Endothelial cell of umbilical vein (primary cell): ENCODE results near the gene BPI. TPM values are rescaled to one million over a fixed set of nuclear protein-coding genes. Genes with fewer than 3 reads are reported as not detected.
"Not testable (repeated sequence)": the region's sequence is repeated elsewhere in the genome, so short reads cannot be mapped to it uniquely, and the experiment has no call there.

ENCODE experiments used
- BruUV-seq: library from RNA; stranded (reverse); fragments of 400-500 nt; replicated peaks from 2 replicates; lab custom pipeline; 2021; lab: Mats Ljungman, UMichigan
- CTCF ChIA-PET: fragments of 300-600, 350-600 bp; sonication (Branson Sonifier 250); formaldehyde crosslinking; loops from one replicate; lab custom pipeline; 2021; ENCODE audit warnings: antibody characterized with exemption, inconsistent platforms; lab: Charles Lee
- POLR2A ChIA-PET: fragments of 300-600, 350-600 bp; sonication (Branson Sonifier 250); formaldehyde crosslinking; loops from one replicate; lab custom pipeline; 2021; ENCODE audit warnings: antibody characterized with exemption, inconsistent platforms; lab: Charles Lee
- DNase-seq: peaks from one replicate; pipeline ENCODE4 v3.0.0-alpha.2; 2011; ENCODE audit warnings: low read depth, low spot score
- FAIRE-seq: peaks from 2 replicates; lab custom pipeline; 2011; peaks lifted over from hg19 to GRCh38; lab: Jason Lieb, UNC
- H2AFZ ChIP-seq: 2 replicates; pipeline ENCODE4 v1.6.0; 2012; ENCODE audit warnings: low read depth, low read length, control low read depth, inconsistent platforms
- H3K27ac ChIP-seq: 2 replicates; pipeline ENCODE4 v1.5.1; 2011; ENCODE audit warnings: low read depth, mild to moderate bottlenecking, control low read depth, low read length, moderate library complexity; ENCODE audit not compliant: insufficient read depth
- H3K27me3 ChIP-seq, 2 experiments: 2 replicates each; pipeline versions ENCODE4 v1.6.0 to v1.6.1; 2011; ENCODE audit warnings: low read length in 2 of 2, mixed read lengths in 1 of 2; ENCODE audit not compliant: control insufficient read depth in 2 of 2, insufficient read depth in 2 of 2
- H3K36me3 ChIP-seq, 2 experiments: 2 replicates in 1 of 2; 3 replicates in 1 of 2; pipeline ENCODE4 v1.5.1; 2011; ENCODE audit warnings: low read length in 2 of 2, mild to moderate bottlenecking in 1 of 2, moderate library complexity in 1 of 2; ENCODE audit not compliant: control insufficient read depth in 2 of 2, insufficient read depth in 2 of 2; ENCODE audit errors: extremely low read depth in 1 of 2
- H3K4me1 ChIP-seq: 3 replicates; pipeline ENCODE4 v1.5.1; 2011; ENCODE audit warnings: mild to moderate bottlenecking, low read length; ENCODE audit not compliant: control insufficient read depth, insufficient read depth; ENCODE audit errors: extremely low read depth
- H3K4me2 ChIP-seq: 2 replicates; pipeline ENCODE4 v1.6.1; 2011; ENCODE audit warnings: low read length, control low read depth, mixed read lengths; ENCODE audit not compliant: insufficient read depth
- H3K4me3 ChIP-seq, 3 experiments: fragments of 200-600 bp in 1 of 3; sonication (generic), shearing (Covaris generic) in 1 of 3; replicated peaks in 1 of 3; 2 replicates each; pipeline ENCODE4 v1.5.1; 2011 to 2016; ENCODE audit warnings: control low read depth in 3 of 3, low read length in 3 of 3, mild to moderate bottlenecking in 2 of 3, inconsistent platforms in 1 of 3, low read depth in 1 of 3, moderate library complexity in 1 of 3; ENCODE audit not compliant: insufficient read depth in 1 of 3
- H3K79me2 ChIP-seq: 2 replicates; pipeline ENCODE4 v1.6.0; 2012; ENCODE audit warnings: low read length, inconsistent platforms; ENCODE audit not compliant: control insufficient read depth, insufficient read depth
- H3K9ac ChIP-seq: replicated peaks from 2 replicates; pipeline ENCODE3; 2011; ENCODE audit warnings: low read length, control low read depth; ENCODE audit not compliant: insufficient read depth; ENCODE audit errors: extremely low read depth
- H3K9me1 ChIP-seq: replicated peaks from 3 replicates; pipeline ENCODE4 v1.6.0; 2011; ENCODE audit warnings: mild to moderate bottlenecking, low read length; ENCODE audit not compliant: control insufficient read depth, insufficient read depth; ENCODE audit errors: extremely low read depth
- H3K9me3 ChIP-seq: replicated peaks from 2 replicates; pipeline ENCODE4 v1.5.1; 2012; ENCODE audit warnings: low read length, inconsistent platforms; ENCODE audit not compliant: control insufficient read depth, insufficient read depth
- H4K20me1 ChIP-seq: replicated peaks from 2 replicates; pipeline ENCODE3; 2011; ENCODE audit warnings: mild to moderate bottlenecking, low read length; ENCODE audit not compliant: control insufficient read depth, insufficient read depth; ENCODE audit errors: extremely low read depth
- EZH2 ChIP-seq: IDR thresholded peaks from 2 replicates; pipeline ENCODE4 v1.6.1; 2012; ENCODE audit warnings: borderline replicate concordance, low read depth, mild to moderate bottlenecking, moderate library complexity, low read length, inconsistent platforms; ENCODE audit not compliant: severe bottlenecking
- FOS ChIP-seq: IDR thresholded peaks from 2 replicates; pipeline ENCODE4 v1.6.1; 2011; ENCODE audit warnings: mild to moderate bottlenecking, low read length, moderate library complexity, borderline replicate concordance; ENCODE audit not compliant: insufficient read depth
- GATA2 ChIP-seq: IDR thresholded peaks from 2 replicates; pipeline ENCODE4 v1.7.0; 2011; ENCODE audit warnings: low read depth, mild to moderate bottlenecking, moderate library complexity, mixed read lengths, low read length; ENCODE audit not compliant: insufficient read length, insufficient read depth
- JUN ChIP-seq: IDR thresholded peaks from 2 replicates; pipeline ENCODE4 v1.6.1; 2011; ENCODE audit warnings: borderline replicate concordance, low read depth; ENCODE audit not compliant: insufficient read length, insufficient read depth
- MYC ChIP-seq: IDR thresholded peaks from one replicate; pipeline ENCODE4 v1.6.1; 2011; ENCODE audit warnings: mild to moderate bottlenecking, low read depth, low read length
- POLR2A ChIP-seq: IDR thresholded peaks from 2 replicates; pipeline ENCODE4 v1.6.1; 2012; ENCODE audit warnings: low read depth, mild to moderate bottlenecking, control low read depth, low read length
- POLR2AphosphoS5 ChIP-seq: IDR thresholded peaks from 2 replicates; pipeline ENCODE4 v1.6.1; 2012; ENCODE audit warnings: low read depth, mild to moderate bottlenecking, control low read depth, low read length, moderate library complexity; ENCODE audit not compliant: insufficient read depth
- dilution Hi-C: fragments of 300-500 bp; cut with MboI; formaldehyde crosslinking; loops from one replicate; pipeline ENCODE4 v1.15.0; 2019; ENCODE audit warnings: low sequenced_read_pairs; ENCODE audit not compliant: extremely low pct_ligation_motif_present
- intact Hi-C: fragments of 100-400 bp; cut with micrococcal nuclease; formaldehyde crosslinking; loops from one replicate; pipeline ENCODE4 v1.10.0; 2022
- polyA plus RNA-seq, 4 experiments: library from polyadenylated mRNA; depleted of rRNA in 3 of 4; stranded (reverse) in 3 of 4; unstranded in 1 of 4; fragments of >200 nt; gene quantifications; 2 replicates each; pipeline versions ENCODE4 v1.2.1 to v1.2.3, GENCODE V29; 2011 to 2012; ENCODE audit warnings: missing spikeins in 1 of 4
- total RNA-seq: library from RNA; stranded (reverse); gene quantifications from 2 replicates; pipeline ENCODE4 v1.2.3, GENCODE V29; 2021
- TF ChIP-seq, protein P1 (sequence below): IDR thresholded peaks from 2 replicates; pipeline ENCODE4 v1.6.1; 2011; ENCODE audit not compliant: insufficient read depth, insufficient read length
- TF ChIP-seq, protein P2 (sequence below), 2 donors: IDR thresholded peaks; 1 replicate in 1 of 2; 2 replicates in 1 of 2; pipeline ENCODE4 v1.5.1; 2011; ENCODE audit warnings: low read length in 2 of 2, mild to moderate bottlenecking in 2 of 2, moderate library complexity in 2 of 2, control low read depth in 1 of 2, inconsistent platforms in 1 of 2, low read depth in 1 of 2; ENCODE audit not compliant: insufficient read depth in 1 of 2; ENCODE audit errors: extremely low read depth in 1 of 2

The BPI gene
- total and polyA plus RNA-seq, 2 donors (not counting 3 experiments of a cell fraction or from before 2014, with no cell fraction given): not detected

DNA sequence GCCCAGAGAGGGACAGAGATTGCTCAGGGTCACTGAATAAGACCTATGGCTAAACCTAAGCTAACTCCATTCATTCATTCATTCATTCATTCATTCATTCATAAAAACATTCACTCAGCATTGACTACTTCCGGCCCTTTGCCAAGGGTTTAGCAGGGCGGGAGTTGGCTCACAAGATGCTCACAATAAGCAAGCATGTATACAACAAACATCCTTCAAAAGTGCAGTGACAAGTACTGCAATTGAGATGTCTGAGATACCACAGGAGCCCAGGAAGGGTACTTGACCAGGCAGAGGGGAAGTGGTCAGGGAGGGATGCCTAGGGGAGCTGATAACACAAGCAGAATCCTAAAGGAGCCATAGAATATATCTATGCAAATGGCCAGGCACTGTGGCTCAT, 25.2 kb upstream of the BPI start:
- FAIRE-seq: no peak
- dilution Hi-C loops: no loop called here
- H3K9me1 ChIP-seq: no peaks in the 10 kb centered on the region
- peaks cover 16% of the 10 kb centered on the region for H3K4me1 ChIP-seq
- H3K27me3 ChIP-seq: no peaks in the 10 kb centered on the region
- BruUV-seq: no TSS peak
- no peaks in the 10 kb centered on the region for H3K9me3 ChIP-seq
- CTCF ChIA-PET: interaction anchor here (0.7 to 2.9 kb wide), 3 partner anchors 13 to 49 kb away, joined by 3 to 9 read pairs (median 3); no protein-coding TSS in a partner anchor
- H2AFZ ChIP-seq: no peak overlapping the region
- DNase-seq: no peak
- H3K9ac ChIP-seq: no peak overlapping the region
- POLR2A ChIA-PET: no interaction called here
- intact Hi-C loops: loop anchor here (5.0 kb wide), 1 partner anchor 111 kb away; the partner anchor contains the start of gene TGM2
- TF ChIP-seq, protein P1, sequence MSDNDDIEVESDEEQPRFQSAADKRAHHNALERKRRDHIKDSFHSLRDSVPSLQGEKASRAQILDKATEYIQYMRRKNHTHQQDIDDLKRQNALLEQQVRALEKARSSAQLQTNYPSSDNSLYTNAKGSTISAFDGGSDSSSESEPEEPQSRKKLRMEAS: no peak
- no peak for TF ChIP-seq POLR2AphosphoS5
- TF ChIP-seq, protein P2, sequence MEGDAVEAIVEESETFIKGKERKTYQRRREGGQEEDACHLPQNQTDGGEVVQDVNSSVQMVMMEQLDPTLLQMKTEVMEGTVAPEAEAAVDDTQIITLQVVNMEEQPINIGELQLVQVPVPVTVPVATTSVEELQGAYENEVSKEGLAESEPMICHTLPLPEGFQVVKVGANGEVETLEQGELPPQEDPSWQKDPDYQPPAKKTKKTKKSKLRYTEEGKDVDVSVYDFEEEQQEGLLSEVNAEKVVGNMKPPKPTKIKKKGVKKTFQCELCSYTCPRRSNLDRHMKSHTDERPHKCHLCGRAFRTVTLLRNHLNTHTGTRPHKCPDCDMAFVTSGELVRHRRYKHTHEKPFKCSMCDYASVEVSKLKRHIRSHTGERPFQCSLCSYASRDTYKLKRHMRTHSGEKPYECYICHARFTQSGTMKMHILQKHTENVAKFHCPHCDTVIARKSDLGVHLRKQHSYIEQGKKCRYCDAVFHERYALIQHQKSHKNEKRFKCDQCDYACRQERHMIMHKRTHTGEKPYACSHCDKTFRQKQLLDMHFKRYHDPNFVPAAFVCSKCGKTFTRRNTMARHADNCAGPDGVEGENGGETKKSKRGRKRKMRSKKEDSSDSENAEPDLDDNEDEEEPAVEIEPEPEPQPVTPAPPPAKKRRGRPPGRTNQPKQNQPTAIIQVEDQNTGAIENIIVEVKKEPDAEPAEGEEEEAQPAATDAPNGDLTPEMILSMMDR (IDR thresholded peaks at IDR 0.05; ENCODE audit: extremely low read depth in 1 of 2, insufficient read depth in 1 of 2, low read depth in 1 of 2, low read length in 2 of 2): no peak
- TF ChIP-seq EZH2: no peak
- TF ChIP-seq FOS: no peak
- TF ChIP-seq GATA2: no peak
- no peak for TF ChIP-seq JUN
- no peak for TF ChIP-seq POLR2A
- no peak for TF ChIP-seq MYC
- H4K20me1 ChIP-seq: no peaks in the 10 kb centered on the region
- H3K4me2 ChIP-seq: no peak overlapping the region
- no peaks in the 10 kb centered on the region for H3K79me2 ChIP-seq
- no peak overlapping the region for H3K27ac ChIP-seq
- H3K36me3 ChIP-seq: no peaks in the 10 kb centered on the region
- no peak overlapping the region for H3K4me3 ChIP-seq

DNA sequence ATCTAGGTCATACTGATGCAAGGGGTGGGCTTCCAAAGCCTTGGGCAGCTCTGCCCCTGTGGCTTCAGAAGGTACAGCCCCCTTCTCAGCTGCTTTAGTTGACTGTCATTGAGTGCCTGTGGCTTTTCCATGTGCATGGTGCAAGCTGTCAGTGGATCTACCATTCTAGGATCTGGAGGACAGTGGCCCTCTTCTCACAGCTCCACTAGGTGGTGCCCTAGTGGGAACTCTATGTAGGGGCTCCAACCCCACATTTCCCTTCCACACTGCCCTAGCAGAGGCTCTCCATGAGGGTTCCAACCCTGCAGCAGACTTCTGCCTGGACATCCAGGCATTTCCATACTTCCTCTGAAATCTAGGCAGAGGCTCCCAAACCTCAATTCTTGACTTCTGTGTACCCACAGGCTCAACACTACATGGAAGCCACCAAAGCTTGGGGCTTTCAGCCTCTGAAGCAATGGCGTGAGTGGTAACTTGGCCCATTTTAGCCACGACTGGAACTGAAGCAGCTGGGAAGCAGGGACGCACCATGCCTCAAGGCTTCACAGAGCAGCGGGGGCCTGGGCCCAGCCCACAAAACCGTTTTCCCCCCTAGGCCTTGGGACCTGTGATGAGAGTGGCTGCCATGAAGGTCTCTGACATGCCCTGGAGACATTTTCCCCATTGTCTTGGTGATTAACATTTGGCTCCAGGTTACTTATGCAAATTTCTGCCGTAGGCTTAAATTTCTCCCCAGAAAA, 22.6 kb upstream of the BPI start:
- H2AFZ ChIP-seq, FAIRE-seq, intact Hi-C loops, H3K27ac ChIP-seq, H3K4me3 ChIP-seq, H4K20me1 ChIP-seq, H3K79me2 ChIP-seq, dilution Hi-C loops, BruUV-seq, POLR2A ChIA-PET, H3K9ac ChIP-seq, H3K4me2 ChIP-seq, CTCF ChIA-PET, H3K36me3 ChIP-seq, H3K4me1 ChIP-seq, H3K9me1 ChIP-seq, DNase-seq, H3K27me3 ChIP-seq, H3K9me3 ChIP-seq: not testable (repeated sequence)
